ENCODE results near the gene SSTR5. TPM values are rescaled to one million over a fixed set of nuclear protein-coding genes. Genes with fewer than 3 reads are reported as not detected.

SSTR5 gene
- total and polyA plus RNA-seq, 2 of the 4 experiments (the other 2 are of a cell fraction): not detected

DNA sequence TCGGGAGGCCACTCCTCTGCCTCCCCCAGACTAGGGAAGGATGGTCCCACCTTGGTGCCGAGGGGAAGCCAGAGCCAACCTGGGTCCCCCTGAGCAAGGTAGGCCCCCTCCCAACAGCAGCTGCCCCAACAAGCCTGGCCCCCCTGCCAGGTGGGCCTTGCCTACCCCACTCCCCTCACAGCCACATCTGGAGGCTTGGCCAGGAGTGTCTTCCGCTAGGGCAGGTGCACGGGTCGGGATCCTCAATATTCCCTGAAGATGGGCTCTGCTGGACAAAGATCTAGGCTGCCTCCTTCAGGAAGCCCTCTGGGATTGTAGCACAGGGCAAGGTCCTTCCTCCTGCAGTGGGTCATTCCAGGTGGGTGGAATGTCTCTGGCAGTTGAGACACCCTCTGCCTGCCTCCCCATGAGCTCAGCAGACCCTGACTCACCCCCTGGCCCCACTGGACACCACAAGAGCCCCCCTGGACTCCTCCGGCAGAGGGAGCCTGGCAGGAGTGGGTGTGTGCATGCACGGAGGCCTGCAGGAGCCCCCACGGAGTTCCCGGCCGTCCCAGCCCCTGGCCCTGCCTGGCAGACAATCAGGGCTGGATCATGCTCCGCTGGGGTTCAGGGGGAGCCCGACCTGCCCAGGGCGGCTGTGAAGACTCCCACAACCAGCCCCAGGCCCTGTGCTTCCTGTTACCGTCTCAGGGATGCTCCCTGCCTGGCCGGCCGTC is 23.1 kb downstream of the SSTR5 start:
- H3K27ac ChIP-seq (ENCODE audit: insufficient read depth, low read length): no peak overlapping the region
- H3K23ac ChIP-seq (ENCODE audit: low read depth, low read length): no peak overlapping the region
- peaks cover 7% of the 10 kb centered on the region; the same call in 1 of the 2 replicates for H3K27me3 ChIP-seq (ENCODE audit: control insufficient read depth, insufficient read depth, low read length)
- no peaks in the 10 kb centered on the region for H4K20me1 ChIP-seq (ENCODE audit: insufficient read depth, low read length)
- H3K79me1 ChIP-seq (ENCODE audit: low read depth in 1 of 2, low read length in 2 of 2): no peaks in the 10 kb centered on the region
- intact Hi-C loops (cut with micrococcal nuclease) (no loop called here), dilution Hi-C loops (cut with HindIII; ENCODE audit: low sequenced_read_pairs, unreplicated experiment) (no loop called here), in situ Hi-C loops (cut with MboI; ENCODE audit: low sequenced_read_pairs) (no loop called here)
- H3K4me3 ChIP-seq (ENCODE audit: insufficient read depth, low read depth, low read length): no peak overlapping the region
- no peak overlapping the region for H3K4me2 ChIP-seq (ENCODE audit: low read depth, low read length)
- no TSS peak for BruUV-seq (replicated peaks)
- H4K8ac ChIP-seq (ENCODE audit: low read depth in 2 of 2, low read length in 2 of 2): no peak overlapping the region
- no peaks in the 10 kb centered on the region for H3K9me1 ChIP-seq (ENCODE audit: insufficient read depth, low read length)
- no peak overlapping the region for H3K18ac ChIP-seq (ENCODE audit: low read depth, low read length)
- TF ChIP-seq, protein P1, sequence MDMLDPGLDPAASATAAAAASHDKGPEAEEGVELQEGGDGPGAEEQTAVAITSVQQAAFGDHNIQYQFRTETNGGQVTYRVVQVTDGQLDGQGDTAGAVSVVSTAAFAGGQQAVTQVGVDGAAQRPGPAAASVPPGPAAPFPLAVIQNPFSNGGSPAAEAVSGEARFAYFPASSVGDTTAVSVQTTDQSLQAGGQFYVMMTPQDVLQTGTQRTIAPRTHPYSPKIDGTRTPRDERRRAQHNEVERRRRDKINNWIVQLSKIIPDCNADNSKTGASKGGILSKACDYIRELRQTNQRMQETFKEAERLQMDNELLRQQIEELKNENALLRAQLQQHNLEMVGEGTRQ (IDR thresholded peaks at IDR 0.05; ENCODE audit: low read depth, low read length): no peak
- TF ChIP-seq, protein P2, sequence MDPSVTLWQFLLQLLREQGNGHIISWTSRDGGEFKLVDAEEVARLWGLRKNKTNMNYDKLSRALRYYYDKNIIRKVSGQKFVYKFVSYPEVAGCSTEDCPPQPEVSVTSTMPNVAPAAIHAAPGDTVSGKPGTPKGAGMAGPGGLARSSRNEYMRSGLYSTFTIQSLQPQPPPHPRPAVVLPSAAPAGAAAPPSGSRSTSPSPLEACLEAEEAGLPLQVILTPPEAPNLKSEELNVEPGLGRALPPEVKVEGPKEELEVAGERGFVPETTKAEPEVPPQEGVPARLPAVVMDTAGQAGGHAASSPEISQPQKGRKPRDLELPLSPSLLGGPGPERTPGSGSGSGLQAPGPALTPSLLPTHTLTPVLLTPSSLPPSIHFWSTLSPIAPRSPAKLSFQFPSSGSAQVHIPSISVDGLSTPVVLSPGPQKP (IDR thresholded peaks at IDR 0.05; ENCODE audit: borderline replicate concordance, low read depth, low read length): no peak
- TF ChIP-seq POLR2A (IDR thresholded peaks at IDR 0.05; ENCODE audit: low read depth, low read length): no peak
- no peak for TF ChIP-seq BHLHE40 (IDR thresholded peaks at IDR 0.05; ENCODE audit: low read depth, low read length)
- TF ChIP-seq SMC3 (IDR thresholded peaks at IDR 0.05; ENCODE audit: low read depth, low read length): no peak
- no peak for TF ChIP-seq MAFK (IDR thresholded peaks at IDR 0.05; ENCODE audit: low read depth, low read length)
- TF ChIP-seq MAZ (IDR thresholded peaks at IDR 0.05; ENCODE audit: borderline replicate concordance, low read depth, low read length): no peak
- TF ChIP-seq RCOR1 (IDR thresholded peaks at IDR 0.05; ENCODE audit: insufficient replicate concordance, low read length): no peak
- POLR2A ChIA-PET (ENCODE audit: unreplicated experiment): no interaction called here
- CTCF ChIA-PET: no interaction called here
- no peak overlapping the region for H3K56ac ChIP-seq (ENCODE audit: extremely low read depth, insufficient read depth, low read length)
- H3K9ac ChIP-seq (ENCODE audit: low read depth, low read length): no peak overlapping the region
- no peaks in the 10 kb centered on the region for H3K4me1 ChIP-seq (ENCODE audit: control insufficient read depth, insufficient read depth, low read length)
- no peaks in the 10 kb centered on the region for H3K36me3 ChIP-seq (ENCODE audit: control insufficient read depth, insufficient read depth, low read length)
- ATAC-seq (ENCODE audit: low read depth): no peak
- no peak overlapping the region for H4K5ac ChIP-seq (ENCODE audit: low read depth, low read length)
- no peak overlapping the region for H4K91ac ChIP-seq (ENCODE audit: insufficient read depth, low read depth, low read length)
- H2BK120ac ChIP-seq (ENCODE audit: low read depth, low read length): no peak overlapping the region
- H3K14ac ChIP-seq (replicated peaks; ENCODE audit: low read depth, low read length): no peak overlapping the region
- no peak overlapping the region for H2AK9ac ChIP-seq (replicated peaks; ENCODE audit: low read depth, low read length, poor library complexity)
- DNase-seq: no peak
- whole genome bisulfite sequencing, 2 experiments (ENCODE audit: extremely low coverage in 2 of 2, insufficient read length in 1 of 2): 55% methylated on average over 8 of the region's 16 CpGs; no CpG with 5 or more reads in 1 of the 2 experiments
- H2BK20ac ChIP-seq (ENCODE audit: low read depth, low read length): no peak overlapping the region
- H3K4ac ChIP-seq (ENCODE audit: low read depth, low read length): no peak overlapping the region
- H2AFZ ChIP-seq (replicated peaks; ENCODE audit: low read length, poor library complexity): no peak overlapping the region
- no peaks in the 10 kb centered on the region for H3K9me3 ChIP-seq (ENCODE audit: control insufficient read depth, insufficient read depth, low read length)
- no peak overlapping the region for H2AK5ac ChIP-seq (ENCODE audit: low read depth, low read length)
- H2BK15ac ChIP-seq (ENCODE audit: low read depth, low read length): no peak overlapping the region
- no peak overlapping the region for H2BK5ac ChIP-seq (ENCODE audit: low read depth, low read length, poor library complexity, severe bottlenecking)

Measured in IMR-90 (cell line).